Skeletal muscle tissue (tissue), 4 donors: ENCODE measurements around the gene AKAP17A. TPM values are rescaled to one million over a fixed set of nuclear protein-coding genes. Genes with fewer than 3 reads are reported as not detected.
A peak's percentile ranks its signal among the peaks of the same experiment; 100 is the strongest.
"Not testable (repeated sequence)": the region's sequence is repeated elsewhere in the genome, so short reads cannot be mapped to it uniquely, and the experiment has no call there.

Source experiments
- H3K27ac ChIP-seq: one replicate; pipeline ENCODE4 v1.7.0; 2013; ENCODE audit warnings: mild to moderate bottlenecking, low read depth, low read length, inconsistent platforms
- H3K27me3 ChIP-seq, 3 donors: one replicate each; pipeline ENCODE4 v1.7.0; 2013; ENCODE audit warnings: low read length in 3 of 3; ENCODE audit not compliant: control insufficient read depth in 3 of 3, insufficient read depth in 3 of 3
- H3K36me3 ChIP-seq, 3 donors: one replicate each; pipeline ENCODE4 v1.7.0; 2013; ENCODE audit warnings: low read length in 3 of 3; ENCODE audit not compliant: control insufficient read depth in 3 of 3, insufficient read depth in 3 of 3
- H3K4me1 ChIP-seq, 3 donors: one replicate each; pipeline ENCODE4 v1.7.0; 2013; ENCODE audit warnings: low read length in 3 of 3, mild to moderate bottlenecking in 3 of 3; ENCODE audit not compliant: control insufficient read depth in 3 of 3, insufficient read depth in 3 of 3
- H3K4me3 ChIP-seq, 3 donors: one replicate each; pipeline ENCODE4 v1.7.0; 2013; ENCODE audit warnings: low read length in 3 of 3
- H3K9ac ChIP-seq, 3 donors: one replicate each; pipeline ENCODE4 v1.7.0; 2013; ENCODE audit warnings: low read length in 3 of 3, mild to moderate bottlenecking in 3 of 3, moderate library complexity in 2 of 3, low read depth in 1 of 3
- H3K9me3 ChIP-seq, 3 donors: one replicate each; pipeline ENCODE4 v1.7.0; 2013; ENCODE audit warnings: low read length in 3 of 3; ENCODE audit not compliant: control insufficient read depth in 3 of 3
- total RNA-seq: library from RNA; depleted of rRNA; stranded (reverse); fragments of >200 nt; gene quantifications from one replicate; pipeline ENCODE4 v1.2.3, GENCODE V29; 2014
- donor health status: Osteomylitis.

AKAP17A gene, protein sequence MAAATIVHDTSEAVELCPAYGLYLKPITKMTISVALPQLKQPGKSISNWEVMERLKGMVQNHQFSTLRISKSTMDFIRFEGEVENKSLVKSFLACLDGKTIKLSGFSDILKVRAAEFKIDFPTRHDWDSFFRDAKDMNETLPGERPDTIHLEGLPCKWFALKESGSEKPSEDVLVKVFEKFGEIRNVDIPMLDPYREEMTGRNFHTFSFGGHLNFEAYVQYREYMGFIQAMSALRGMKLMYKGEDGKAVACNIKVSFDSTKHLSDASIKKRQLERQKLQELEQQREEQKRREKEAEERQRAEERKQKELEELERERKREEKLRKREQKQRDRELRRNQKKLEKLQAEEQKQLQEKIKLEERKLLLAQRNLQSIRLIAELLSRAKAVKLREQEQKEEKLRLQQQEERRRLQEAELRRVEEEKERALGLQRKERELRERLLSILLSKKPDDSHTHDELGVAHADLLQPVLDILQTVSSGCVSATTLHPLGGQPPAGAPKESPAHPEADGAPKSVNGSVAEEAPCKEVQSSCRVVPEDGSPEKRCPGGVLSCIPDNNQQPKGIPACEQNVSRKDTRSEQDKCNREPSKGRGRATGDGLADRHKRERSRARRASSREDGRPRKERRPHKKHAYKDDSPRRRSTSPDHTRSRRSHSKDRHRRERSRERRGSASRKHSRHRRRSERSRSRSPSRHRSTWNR
- total RNA-seq: 13.0 TPM

GRCh38 chrX:1591102-1591862 is at the start of gene AKAP17A:
TSS of gene AKAP17A (plus strand) at chrX:1591604. CDS start at chrX:1593463, 1,859 bp downstream.
- Histone ChIP-seq H3K36me3 (peaks cover 28% of the 10 kb centered on the region in 3 donors), H3K9me3 (no peaks in the 10 kb centered on the region), H3K9ac (peak within 1 kb of the TSS; percentile 86 to 95 (median 90)), H3K4me1 (peaks cover 16 to 26% (median 26%) of the 10 kb centered on the region in 3 donors), H3K27me3 (no peaks in the 10 kb centered on the region), H3K27ac (peak within 1 kb of the TSS; percentile 65), H3K4me3 (peak within 1 kb of the TSS; percentile 85 to 89 (median 85))

GRCh38 chrX:1542994-1543725 is 48.2 kb upstream of the AKAP17A start:
- H3K9ac ChIP-seq: no peak overlapping the region
- no peaks in the 10 kb centered on the region for H3K27me3 ChIP-seq
- no peaks in the 10 kb centered on the region for H3K9me3 ChIP-seq
- H3K27ac ChIP-seq: no peak overlapping the region
- H3K4me3 ChIP-seq: no peak overlapping the region
- no peaks in the 10 kb centered on the region for H3K36me3 ChIP-seq
- H3K4me1 ChIP-seq: peaks cover 0 to 5% (median 0%) of the 10 kb centered on the region in 3 donors

GRCh38 chrX:1545776-1546408 is 45.5 kb upstream of the AKAP17A start:
- Histone ChIP-seq H3K4me1 (peaks cover 0 to 5% (median 0%) of the 10 kb centered on the region in 3 donors), H3K9ac (no peak overlapping the region), H3K36me3 (no peaks in the 10 kb centered on the region), H3K27me3 (no peaks in the 10 kb centered on the region), H3K27ac (no peak overlapping the region), H3K4me3 (no peak overlapping the region), H3K9me3 (no peaks in the 10 kb centered on the region)

DNA sequence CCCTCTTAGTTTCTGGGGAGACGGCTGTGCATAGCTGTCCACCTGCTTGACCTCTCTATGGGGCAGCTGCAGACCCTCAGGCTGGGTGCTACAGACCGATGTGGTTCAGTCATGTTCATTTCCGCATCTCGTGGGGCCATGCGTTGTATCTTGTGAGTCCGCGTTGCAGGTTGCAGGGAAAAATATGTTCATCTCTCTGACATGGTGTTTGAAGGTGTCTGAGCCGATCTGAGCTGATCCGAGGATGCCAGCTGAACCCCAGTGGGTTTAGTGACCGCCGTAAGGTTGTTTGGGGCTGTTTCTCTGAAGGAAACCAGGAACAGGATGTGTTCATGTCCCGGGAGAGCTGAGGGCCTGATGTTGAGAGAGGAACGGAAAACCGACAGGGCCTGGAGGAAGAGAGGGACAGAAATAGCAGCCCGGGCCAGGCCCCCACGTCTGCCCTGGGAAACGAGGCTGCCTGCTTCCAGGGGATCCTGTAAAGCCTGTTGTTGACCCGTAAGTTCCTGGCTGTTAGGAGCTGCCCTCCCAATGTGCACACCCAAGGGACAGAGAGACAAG is 44.6 kb upstream of the AKAP17A start:
- Histone ChIP-seq H3K27ac (peak overlapping the region; percentile 41), H3K36me3 (no peaks in the 10 kb centered on the region), H3K9ac (no peak overlapping the region), H3K9me3 (no peaks in the 10 kb centered on the region), H3K4me1 (peaks cover 0 to 5% (median 0%) of the 10 kb centered on the region in 3 donors), H3K27me3 (no peaks in the 10 kb centered on the region), H3K4me3 (no peak overlapping the region)

GRCh38 chrX:1551959-1552546 is 39.4 kb upstream of the AKAP17A start:
- Histone ChIP-seq H3K27me3 (no peaks in the 10 kb centered on the region), H3K9me3 (peaks cover 0 to 5% (median 0%) of the 10 kb centered on the region in 3 donors), H3K4me3 (no peak overlapping the region), H3K4me1 (peaks cover 0 to 2% (median 0%) of the 10 kb centered on the region in 3 donors), H3K36me3 (no peaks in the 10 kb centered on the region), H3K9ac (no peak overlapping the region), H3K27ac (no peak overlapping the region)

GRCh38 chrX:1554469-1555210 is 36.8 kb upstream of the AKAP17A start:
- H3K9ac ChIP-seq: no peak overlapping the region
- H3K27ac ChIP-seq: no peak overlapping the region
- H3K4me3 ChIP-seq: no peak overlapping the region
- peaks cover 0 to 5% (median 0%) of the 10 kb centered on the region in 3 donors for H3K9me3 ChIP-seq
- H3K4me1 ChIP-seq: no peaks in the 10 kb centered on the region
- H3K27me3 ChIP-seq: no peaks in the 10 kb centered on the region
- no peaks in the 10 kb centered on the region for H3K36me3 ChIP-seq

- no peak overlapping the region for H3K9ac ChIP-seq
- no peak overlapping the region for H3K4me3 ChIP-seq
- no peaks in the 10 kb centered on the region for H3K27me3 ChIP-seq
- no peaks in the 10 kb centered on the region for H3K4me1 ChIP-seq
- no peaks in the 10 kb centered on the region for H3K36me3 ChIP-seq
- no peak overlapping the region for H3K27ac ChIP-seq
- H3K9me3 ChIP-seq: peaks cover 0 to 5% (median 0%) of the 10 kb centered on the region in 3 donors
Measured at GRCh38 chrX:1555370-1555769, 36.0 kb upstream of the AKAP17A start.

GRCh38 chrX:1557442-1557841 is 34.0 kb upstream of the AKAP17A start:
- H3K9ac ChIP-seq, H3K4me3 ChIP-seq, H3K9me3 ChIP-seq, H3K36me3 ChIP-seq, H3K27me3 ChIP-seq, H3K27ac ChIP-seq, H3K4me1 ChIP-seq: not testable (repeated sequence)
